Activated T-cell treated with anti-CD3 and anti-CD28 coated beads, Interleukin-2, amount 50 U/mL, for 72 hours (primary cell): ENCODE measurements around the gene IDI1. TPM values are rescaled to one million over a fixed set of nuclear protein-coding genes. Genes with fewer than 3 reads are reported as not detected.
"Not testable (repeated sequence)": the region's sequence is repeated elsewhere in the genome, so short reads cannot be mapped to it uniquely, and the experiment has no call there.

ENCODE experiments used
- ATAC-seq, 2 donors: fragments of 150-1000 bp; cut with Tn5 transposase; replicated peaks in 1 of 2; 2 replicates each; pipeline ENCODE4 v1.10.0; 2021; ENCODE audit warnings: moderate library complexity in 2 of 2, mild to moderate bottlenecking in 1 of 2
- DNase-seq, 2 donors: peaks; one replicate each; pipeline ENCODE4 v3.0.0; 2021 to 2022; ENCODE audit warnings: mixed read lengths in 1 of 2
- H3K27ac Mint-ChIP-seq: one replicate; pipeline ENCODE4 v1.8.0; 2022; ENCODE audit warnings: mild to moderate bottlenecking, moderate library complexity, mixed read lengths
- H3K27me3 Mint-ChIP-seq: one replicate; pipeline ENCODE4 v1.8.0; 2022; ENCODE audit warnings: low read depth, mixed read lengths
- H3K36me3 Mint-ChIP-seq, 2 donors: one replicate each; pipeline ENCODE4 v1.8.0; 2022; ENCODE audit warnings: mixed read lengths in 2 of 2, mild to moderate bottlenecking in 1 of 2; ENCODE audit not compliant: insufficient read depth in 2 of 2
- H3K4me1 Mint-ChIP-seq: one replicate; pipeline ENCODE4 v1.8.0; 2022; ENCODE audit warnings: low read depth, mixed read lengths
- H3K4me3 Mint-ChIP-seq, 2 donors: one replicate each; pipeline ENCODE4 v1.8.0; 2022; ENCODE audit warnings: mild to moderate bottlenecking in 2 of 2, mixed read lengths in 2 of 2, moderate library complexity in 2 of 2
- H3K9me3 Mint-ChIP-seq, 2 donors: one replicate each; pipeline ENCODE4 v1.8.0; 2022; ENCODE audit warnings: mixed read lengths in 2 of 2
- total RNA-seq, 2 donors: library from RNA; stranded (reverse); gene quantifications; one replicate each; pipeline ENCODE4 v1.2.3, GENCODE V29; 2022

The IDI1 gene
- total RNA-seq, 2 donors from 2014 or later: 37.4 to 46.7 TPM

DNA sequence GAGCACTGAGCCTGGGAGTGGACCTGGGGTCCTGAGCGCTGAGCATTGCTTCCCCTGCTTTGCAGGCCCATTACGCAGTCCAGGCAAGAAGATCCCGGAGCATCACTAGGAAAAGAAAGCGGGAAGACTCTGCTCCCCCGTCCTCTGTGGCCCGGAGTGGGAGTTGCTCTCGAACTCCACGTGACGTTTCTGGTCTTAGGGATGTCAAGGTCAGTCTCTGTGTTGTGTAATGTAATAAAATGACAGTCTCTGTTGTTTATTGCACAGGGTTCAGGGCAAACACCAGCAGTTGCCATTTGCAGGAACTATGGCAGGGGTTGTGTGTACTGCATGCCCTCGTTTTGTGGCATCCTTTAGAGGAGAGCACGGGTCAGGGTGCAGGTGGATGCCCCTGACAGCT is 33.2 kb downstream of the IDI1 start:
- no peak overlapping the region for H3K27ac Mint-ChIP-seq
- no peak overlapping the region for H3K4me3 Mint-ChIP-seq
- no peaks in the 10 kb centered on the region for H3K27me3 Mint-ChIP-seq
- no peak for ATAC-seq
- peaks cover 15 to 63% of the 10 kb centered on the region in 2 donors for H3K36me3 Mint-ChIP-seq
- no peaks in the 10 kb centered on the region for H3K9me3 Mint-ChIP-seq
- DNase-seq: no peak
- H3K4me1 Mint-ChIP-seq: peaks cover 6% of the 10 kb centered on the region

- Mint-ChIP-seq H3K36me3 (peaks cover 20 to 60% of the 10 kb centered on the region in 2 donors), H3K4me1 (peaks cover 22% of the 10 kb centered on the region), H3K27me3 (no peaks in the 10 kb centered on the region), H3K27ac (peak overlapping the region; percentile 60), H3K9me3 (no peaks in the 10 kb centered on the region), H3K4me3 (no peak overlapping the region)
- ATAC-seq: no peak
- DNase-seq: no peak
Observed at GRCh38 chr10:1011696-1012095, 37.2 kb downstream of the IDI1 start.

GRCh38 chr10:1010703-1011102 is 38.2 kb downstream of the IDI1 start:
- Mint-ChIP-seq H3K9me3 (no peaks in the 10 kb centered on the region), H3K27me3 (no peaks in the 10 kb centered on the region), H3K4me3 (no peak overlapping the region), H3K4me1 (peaks cover 22% of the 10 kb centered on the region), H3K36me3 (peaks cover 20 to 55% of the 10 kb centered on the region in 2 donors), H3K27ac (no peak overlapping the region)
- ATAC-seq (no peak), DNase-seq (no peak)

GRCh38 chr10:1009947-1010346 is 39.0 kb downstream of the IDI1 start:
- H3K4me1 Mint-ChIP-seq: peaks cover 22% of the 10 kb centered on the region
- peak overlapping the region; percentile 81 for H3K27ac Mint-ChIP-seq
- H3K36me3 Mint-ChIP-seq: peaks cover 22 to 61% of the 10 kb centered on the region in 2 donors
- ATAC-seq: peak; percentile 80 to 82
- H3K4me3 Mint-ChIP-seq, H3K9me3 Mint-ChIP-seq, H3K27me3 Mint-ChIP-seq, DNase-seq: not testable (repeated sequence)

DNA sequence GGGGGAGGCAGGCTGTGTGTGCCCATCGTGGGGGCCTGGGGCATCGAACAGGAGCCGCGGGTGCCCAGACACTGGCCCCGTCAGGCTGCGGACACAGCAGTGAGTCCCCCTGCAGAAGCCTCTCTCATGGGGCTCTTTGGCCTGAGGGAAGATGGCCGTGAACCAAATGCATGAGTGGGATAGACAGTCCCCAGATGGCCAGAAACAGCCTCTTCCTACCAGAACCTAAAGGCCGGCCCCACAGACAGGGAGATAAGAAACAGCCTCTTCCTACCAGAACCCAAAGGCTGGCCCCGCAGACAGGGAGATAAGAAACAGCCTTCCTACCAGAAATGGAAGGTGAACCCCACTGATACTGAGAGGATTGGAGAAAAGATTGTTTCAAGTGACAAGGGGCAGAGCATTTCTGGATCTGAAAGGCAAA is 39.8 kb downstream of the IDI1 start:
- no peak for ATAC-seq
- H3K36me3 Mint-ChIP-seq: peaks cover 22 to 53% of the 10 kb centered on the region in 2 donors
- peak overlapping the region; percentile 81 for H3K27ac Mint-ChIP-seq
- no peaks in the 10 kb centered on the region for H3K27me3 Mint-ChIP-seq
- DNase-seq: no peak
- H3K4me1 Mint-ChIP-seq: peaks cover 22% of the 10 kb centered on the region
- H3K4me3 Mint-ChIP-seq: peak overlapping the region in 1 of 2 donors; percentile 13
- H3K9me3 Mint-ChIP-seq: no peaks in the 10 kb centered on the region

DNA sequence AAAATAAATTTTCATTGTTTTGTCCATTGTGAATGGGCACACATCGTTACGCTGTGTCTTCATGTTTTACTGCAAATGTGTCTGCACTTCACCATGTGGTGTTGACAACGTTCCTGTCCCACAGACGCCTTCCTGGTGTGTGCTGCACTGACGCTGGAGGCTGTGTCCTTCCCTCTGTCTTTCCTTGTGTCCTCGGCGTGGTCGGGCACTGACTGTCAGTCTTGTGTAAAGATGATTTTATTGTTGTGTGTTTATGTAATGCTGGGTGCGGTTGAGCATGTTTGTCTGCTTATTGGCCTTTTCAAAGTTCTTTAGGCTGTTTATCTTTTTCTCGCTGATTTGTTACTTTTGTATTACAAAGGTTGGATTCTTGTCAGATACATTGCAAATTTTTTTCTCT is 41.3 kb downstream of the IDI1 start:
- peaks cover 22% of the 10 kb centered on the region for H3K4me1 Mint-ChIP-seq
- ATAC-seq (no peak), DNase-seq (no peak)
- peak overlapping the region; percentile 56 for H3K27ac Mint-ChIP-seq
- H3K4me3 Mint-ChIP-seq: no peak overlapping the region
- peaks cover 28 to 57% of the 10 kb centered on the region in 2 donors for H3K36me3 Mint-ChIP-seq
- no peaks in the 10 kb centered on the region for H3K9me3 Mint-ChIP-seq
- no peaks in the 10 kb centered on the region for H3K27me3 Mint-ChIP-seq

GRCh38 chr10:1006573-1006972 is 42.3 kb downstream of the IDI1 start:
- ATAC-seq: no peak
- H3K4me1 Mint-ChIP-seq: peaks cover 22% of the 10 kb centered on the region
- DNase-seq: no peak
- H3K9me3 Mint-ChIP-seq: no peaks in the 10 kb centered on the region
- H3K27me3 Mint-ChIP-seq: no peaks in the 10 kb centered on the region
- H3K4me3 Mint-ChIP-seq: no peak overlapping the region
- H3K27ac Mint-ChIP-seq: no peak overlapping the region
- H3K36me3 Mint-ChIP-seq: peaks cover 31 to 54% of the 10 kb centered on the region in 2 donors

- no peaks in the 10 kb centered on the region for H3K27me3 Mint-ChIP-seq
- ATAC-seq (no peak), DNase-seq (no peak)
- peak overlapping the region; percentile 33 for H3K27ac Mint-ChIP-seq
- H3K36me3 Mint-ChIP-seq: peaks cover 29 to 60% of the 10 kb centered on the region in 2 donors
- H3K4me3 Mint-ChIP-seq: no peak overlapping the region
- no peaks in the 10 kb centered on the region for H3K9me3 Mint-ChIP-seq
- H3K4me1 Mint-ChIP-seq: peaks cover 7% of the 10 kb centered on the region
Observed at GRCh38 chr10:1003884-1004670, 44.8 kb downstream of the IDI1 start.

- no peak for ATAC-seq
- H3K4me3 Mint-ChIP-seq: no peak overlapping the region
- peaks cover 31 to 62% of the 10 kb centered on the region in 2 donors for H3K36me3 Mint-ChIP-seq
- H3K27me3 Mint-ChIP-seq: no peaks in the 10 kb centered on the region
- H3K27ac Mint-ChIP-seq: no peak overlapping the region
- DNase-seq: no peak
- H3K4me1 Mint-ChIP-seq: peaks cover 4% of the 10 kb centered on the region
- no peaks in the 10 kb centered on the region for H3K9me3 Mint-ChIP-seq
Observed at GRCh38 chr10:1002425-1003006, 46.4 kb downstream of the IDI1 start.

GRCh38 chr10:997266-998022 is 51.5 kb downstream of the IDI1 start:
- no peak for ATAC-seq
- Mint-ChIP-seq H3K4me3 (no peak overlapping the region), H3K4me1 (peaks cover 11% of the 10 kb centered on the region), H3K27me3 (no peaks in the 10 kb centered on the region), H3K9me3 (no peaks in the 10 kb centered on the region), H3K36me3 (peaks cover 30 to 69% of the 10 kb centered on the region in 2 donors), H3K27ac (no peak overlapping the region)
- DNase-seq: no peak

DNA sequence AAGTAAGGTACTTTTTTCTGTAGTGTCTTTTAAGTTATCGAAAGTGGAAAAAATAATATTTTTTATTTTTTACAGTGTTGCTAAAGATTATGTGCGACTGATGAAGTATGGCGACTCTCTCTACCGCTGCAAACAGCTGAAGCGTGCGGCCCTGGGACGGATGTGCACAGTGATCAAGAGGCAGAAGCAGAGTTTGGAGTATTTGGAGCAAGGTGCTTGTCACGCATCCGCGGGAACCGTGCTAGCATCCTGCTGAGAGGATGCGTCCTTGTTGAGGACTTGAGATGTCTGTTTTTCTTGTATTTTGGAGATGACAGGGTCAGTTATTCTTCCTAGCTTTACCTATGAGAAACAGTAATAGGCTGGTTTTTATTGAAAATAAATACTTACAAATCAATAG is 52.9 kb downstream of the IDI1 start:
- H3K27ac Mint-ChIP-seq: no peak overlapping the region
- H3K4me1 Mint-ChIP-seq: peaks cover 13% of the 10 kb centered on the region
- peaks cover 21 to 59% of the 10 kb centered on the region in 2 donors for H3K36me3 Mint-ChIP-seq
- no peak overlapping the region for H3K4me3 Mint-ChIP-seq
- no peaks in the 10 kb centered on the region for H3K9me3 Mint-ChIP-seq
- DNase-seq: no peak
- no peaks in the 10 kb centered on the region for H3K27me3 Mint-ChIP-seq
- ATAC-seq: no peak

- peaks cover 20 to 54% of the 10 kb centered on the region in 2 donors for H3K36me3 Mint-ChIP-seq
- H3K4me3 Mint-ChIP-seq: no peak overlapping the region
- DNase-seq: no peak
- H3K9me3 Mint-ChIP-seq: no peaks in the 10 kb centered on the region
- no peak for ATAC-seq
- peak overlapping the region; percentile 55 for H3K27ac Mint-ChIP-seq
- H3K27me3 Mint-ChIP-seq: no peaks in the 10 kb centered on the region
- peaks cover 18% of the 10 kb centered on the region for H3K4me1 Mint-ChIP-seq
Observed at GRCh38 chr10:995559-995926, 53.4 kb downstream of the IDI1 start.

- DNase-seq: no peak
- Mint-ChIP-seq H3K27me3 (no peaks in the 10 kb centered on the region), H3K9me3 (no peaks in the 10 kb centered on the region), H3K36me3 (peaks cover 18 to 51% of the 10 kb centered on the region in 2 donors), H3K27ac (peak overlapping the region; percentile 55), H3K4me3 (no peak overlapping the region), H3K4me1 (peaks cover 23% of the 10 kb centered on the region)
- no peak for ATAC-seq
Observed at GRCh38 chr10:994836-995558, 53.9 kb downstream of the IDI1 start.
